K562 (cell line): ENCODE results near the gene NFATC2. TPM values are rescaled to one million over a fixed set of nuclear protein-coding genes. Genes with fewer than 3 reads are reported as not detected.

ENCODE experiments used
- SMAD4 ChIP-seq: fragments of 250-450 bp; sonication (Bioruptor Pico); conservative IDR thresholded peaks from 2 replicates; pipeline ENCODE4 v1.8.0; 2021; ENCODE audit warnings: inconsistent platforms, mild to moderate bottlenecking, moderate library complexity
- ZNF830 ChIP-seq: fragments of 250-450 bp; sonication (Bioruptor Pico); IDR thresholded peaks from 2 replicates; pipeline ENCODE4 v1.5.0; 2021; ENCODE audit warnings: mild to moderate bottlenecking
- polyA plus RNA-seq, 8 experiments: library from polyadenylated mRNA; depleted of rRNA in 4 of 8; stranded (reverse) in 5 of 8; unstranded in 3 of 8; fragments of >200 nt; fragmentation: Nextera tagmentation in 2 of 8; fragmentation: Illumina TruSeq in 1 of 8; extraction: Ambion mirVana in 2 of 8; extraction: Trizol in 1 of 8; gene quantifications; 2 replicates each; pipeline versions ENCODE4 v1.2.1 to v1.2.3, GENCODE V29; 2011 to 2014; ENCODE audit warnings: inconsistent platforms in 1 of 8, missing spikeins in 1 of 8
- total RNA-seq, 7 experiments: library from RNA; depleted of rRNA in 6 of 7; stranded (reverse); fragments of >200 nt in 6 of 7; fragmentation: Illumina TruSeq in 2 of 7; extraction: Trizol in 2 of 7; gene quantifications; 2 replicates each; pipeline versions ENCODE4 v1.2.1 to v1.2.3, GENCODE V29; 2011 to 2021; ENCODE audit warnings: low replicate concordance in 1 of 7
- TF ChIP-seq, protein P1 (sequence below): fragments of 250-450 bp; sonication (Bioruptor Pico); IDR thresholded peaks from 2 replicates; pipeline ENCODE4 v1.4.0; 2020
- TF ChIP-seq, protein P2 (sequence below): sonication (generic); formaldehyde crosslinking; IDR thresholded peaks from 2 replicates; pipeline ENCODE4 v1.8.0; 2023; ENCODE audit warnings: missing genetic modification reagents, mild to moderate bottlenecking, borderline replicate concordance
- TF ChIP-seq, protein P3 (sequence below): fragments of 250-450 bp; sonication (Bioruptor Pico); IDR thresholded peaks from 2 replicates; pipeline ENCODE4 v1.8.0; 2021; ENCODE audit warnings: mild to moderate bottlenecking, moderate library complexity

Gene NFATC2
- total and polyA plus RNA-seq, 9 of the 15 experiments (the other 6 are each of a cell fraction or from before 2014, with no cell fraction given) = 1.9 to 11.2 (median 3.0) TPM

DNA sequence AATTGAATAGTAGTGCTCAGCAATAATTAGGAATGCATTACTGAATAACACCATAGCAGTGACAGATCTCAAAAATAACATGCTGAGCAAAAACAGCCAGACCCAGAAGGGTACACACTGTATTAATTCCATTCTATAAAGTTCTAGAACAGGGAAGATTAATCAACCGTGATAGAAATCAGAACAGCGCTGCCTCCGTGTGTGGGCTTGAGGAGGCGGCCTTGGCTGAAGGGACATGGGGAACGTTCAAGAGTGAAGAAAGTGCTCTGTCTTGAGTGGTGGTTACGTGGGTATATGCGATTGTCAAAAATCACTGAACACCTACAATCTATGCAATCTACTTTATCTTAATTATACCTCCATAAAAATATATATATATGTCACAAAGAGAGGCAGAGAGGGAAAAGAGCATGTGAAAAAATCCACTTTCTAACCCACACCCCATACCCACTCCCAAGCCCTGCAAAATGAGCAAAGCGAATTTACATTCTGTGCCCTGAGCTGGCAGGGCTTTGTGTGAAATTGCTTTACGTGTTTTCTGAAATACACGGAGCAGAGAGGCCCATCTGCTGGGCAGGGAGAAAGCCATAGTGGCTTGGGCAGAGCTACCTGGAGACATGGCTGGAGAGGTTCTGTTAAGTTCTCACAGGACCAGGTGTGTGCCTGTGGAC lies 74.4 kb downstream of the NFATC2 start (continued):
- TF ChIP-seq, protein P1, sequence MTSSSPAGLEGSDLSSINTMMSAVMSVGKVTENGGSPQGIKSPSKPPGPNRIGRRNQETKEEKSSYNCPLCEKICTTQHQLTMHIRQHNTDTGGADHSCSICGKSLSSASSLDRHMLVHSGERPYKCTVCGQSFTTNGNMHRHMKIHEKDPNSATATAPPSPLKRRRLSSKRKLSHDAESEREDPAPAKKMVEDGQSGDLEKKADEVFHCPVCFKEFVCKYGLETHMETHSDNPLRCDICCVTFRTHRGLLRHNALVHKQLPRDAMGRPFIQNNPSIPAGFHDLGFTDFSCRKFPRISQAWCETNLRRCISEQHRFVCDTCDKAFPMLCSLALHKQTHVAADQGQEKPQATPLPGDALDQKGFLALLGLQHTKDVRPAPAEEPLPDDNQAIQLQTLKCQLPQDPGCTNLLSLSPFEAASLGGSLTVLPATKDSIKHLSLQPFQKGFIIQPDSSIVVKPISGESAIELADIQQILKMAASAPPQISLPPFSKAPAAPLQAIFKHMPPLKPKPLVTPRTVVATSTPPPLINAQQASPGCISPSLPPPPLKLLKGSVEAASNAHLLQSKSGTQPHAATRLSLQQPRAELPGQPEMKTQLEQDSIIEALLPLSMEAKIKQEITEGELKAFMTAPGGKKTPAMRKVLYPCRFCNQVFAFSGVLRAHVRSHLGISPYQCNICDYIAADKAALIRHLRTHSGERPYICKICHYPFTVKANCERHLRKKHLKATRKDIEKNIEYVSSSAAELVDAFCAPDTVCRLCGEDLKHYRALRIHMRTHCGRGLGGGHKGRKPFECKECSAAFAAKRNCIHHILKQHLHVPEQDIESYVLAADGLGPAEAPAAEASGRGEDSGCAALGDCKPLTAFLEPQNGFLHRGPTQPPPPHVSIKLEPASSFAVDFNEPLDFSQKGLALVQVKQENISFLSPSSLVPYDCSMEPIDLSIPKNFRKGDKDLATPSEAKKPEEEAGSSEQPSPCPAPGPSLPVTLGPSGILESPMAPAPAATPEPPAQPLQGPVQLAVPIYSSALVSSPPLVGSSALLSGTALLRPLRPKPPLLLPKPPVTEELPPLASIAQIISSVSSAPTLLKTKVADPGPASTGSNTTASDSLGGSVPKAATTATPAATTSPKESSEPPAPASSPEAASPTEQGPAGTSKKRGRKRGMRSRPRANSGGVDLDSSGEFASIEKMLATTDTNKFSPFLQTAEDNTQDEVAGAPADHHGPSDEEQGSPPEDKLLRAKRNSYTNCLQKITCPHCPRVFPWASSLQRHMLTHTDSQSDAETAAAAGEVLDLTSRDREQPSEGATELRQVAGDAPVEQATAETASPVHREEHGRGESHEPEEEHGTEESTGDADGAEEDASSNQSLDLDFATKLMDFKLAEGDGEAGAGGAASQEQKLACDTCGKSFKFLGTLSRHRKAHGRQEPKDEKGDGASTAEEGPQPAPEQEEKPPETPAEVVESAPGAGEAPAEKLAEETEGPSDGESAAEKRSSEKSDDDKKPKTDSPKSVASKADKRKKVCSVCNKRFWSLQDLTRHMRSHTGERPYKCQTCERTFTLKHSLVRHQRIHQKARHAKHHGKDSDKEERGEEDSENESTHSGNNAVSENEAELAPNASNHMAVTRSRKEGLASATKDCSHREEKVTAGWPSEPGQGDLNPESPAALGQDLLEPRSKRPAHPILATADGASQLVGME (CRISPR knock-in tag) = no peak
- TF ChIP-seq, protein P2, sequence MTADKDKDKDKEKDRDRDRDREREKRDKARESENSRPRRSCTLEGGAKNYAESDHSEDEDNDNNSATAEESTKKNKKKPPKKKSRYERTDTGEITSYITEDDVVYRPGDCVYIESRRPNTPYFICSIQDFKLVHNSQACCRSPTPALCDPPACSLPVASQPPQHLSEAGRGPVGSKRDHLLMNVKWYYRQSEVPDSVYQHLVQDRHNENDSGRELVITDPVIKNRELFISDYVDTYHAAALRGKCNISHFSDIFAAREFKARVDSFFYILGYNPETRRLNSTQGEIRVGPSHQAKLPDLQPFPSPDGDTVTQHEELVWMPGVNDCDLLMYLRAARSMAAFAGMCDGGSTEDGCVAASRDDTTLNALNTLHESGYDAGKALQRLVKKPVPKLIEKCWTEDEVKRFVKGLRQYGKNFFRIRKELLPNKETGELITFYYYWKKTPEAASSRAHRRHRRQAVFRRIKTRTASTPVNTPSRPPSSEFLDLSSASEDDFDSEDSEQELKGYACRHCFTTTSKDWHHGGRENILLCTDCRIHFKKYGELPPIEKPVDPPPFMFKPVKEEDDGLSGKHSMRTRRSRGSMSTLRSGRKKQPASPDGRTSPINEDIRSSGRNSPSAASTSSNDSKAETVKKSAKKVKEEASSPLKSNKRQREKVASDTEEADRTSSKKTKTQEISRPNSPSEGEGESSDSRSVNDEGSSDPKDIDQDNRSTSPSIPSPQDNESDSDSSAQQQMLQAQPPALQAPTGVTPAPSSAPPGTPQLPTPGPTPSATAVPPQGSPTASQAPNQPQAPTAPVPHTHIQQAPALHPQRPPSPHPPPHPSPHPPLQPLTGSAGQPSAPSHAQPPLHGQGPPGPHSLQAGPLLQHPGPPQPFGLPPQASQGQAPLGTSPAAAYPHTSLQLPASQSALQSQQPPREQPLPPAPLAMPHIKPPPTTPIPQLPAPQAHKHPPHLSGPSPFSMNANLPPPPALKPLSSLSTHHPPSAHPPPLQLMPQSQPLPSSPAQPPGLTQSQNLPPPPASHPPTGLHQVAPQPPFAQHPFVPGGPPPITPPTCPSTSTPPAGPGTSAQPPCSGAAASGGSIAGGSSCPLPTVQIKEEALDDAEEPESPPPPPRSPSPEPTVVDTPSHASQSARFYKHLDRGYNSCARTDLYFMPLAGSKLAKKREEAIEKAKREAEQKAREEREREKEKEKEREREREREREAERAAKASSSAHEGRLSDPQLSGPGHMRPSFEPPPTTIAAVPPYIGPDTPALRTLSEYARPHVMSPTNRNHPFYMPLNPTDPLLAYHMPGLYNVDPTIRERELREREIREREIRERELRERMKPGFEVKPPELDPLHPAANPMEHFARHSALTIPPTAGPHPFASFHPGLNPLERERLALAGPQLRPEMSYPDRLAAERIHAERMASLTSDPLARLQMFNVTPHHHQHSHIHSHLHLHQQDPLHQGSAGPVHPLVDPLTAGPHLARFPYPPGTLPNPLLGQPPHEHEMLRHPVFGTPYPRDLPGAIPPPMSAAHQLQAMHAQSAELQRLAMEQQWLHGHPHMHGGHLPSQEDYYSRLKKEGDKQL (CRISPR knock-in tag) = no peak
- TF ChIP-seq ZNF830 (CRISPR knock-in tag) (no peak), SMAD4 (CRISPR knock-in tag) (no peak)
- TF ChIP-seq, protein P3, sequence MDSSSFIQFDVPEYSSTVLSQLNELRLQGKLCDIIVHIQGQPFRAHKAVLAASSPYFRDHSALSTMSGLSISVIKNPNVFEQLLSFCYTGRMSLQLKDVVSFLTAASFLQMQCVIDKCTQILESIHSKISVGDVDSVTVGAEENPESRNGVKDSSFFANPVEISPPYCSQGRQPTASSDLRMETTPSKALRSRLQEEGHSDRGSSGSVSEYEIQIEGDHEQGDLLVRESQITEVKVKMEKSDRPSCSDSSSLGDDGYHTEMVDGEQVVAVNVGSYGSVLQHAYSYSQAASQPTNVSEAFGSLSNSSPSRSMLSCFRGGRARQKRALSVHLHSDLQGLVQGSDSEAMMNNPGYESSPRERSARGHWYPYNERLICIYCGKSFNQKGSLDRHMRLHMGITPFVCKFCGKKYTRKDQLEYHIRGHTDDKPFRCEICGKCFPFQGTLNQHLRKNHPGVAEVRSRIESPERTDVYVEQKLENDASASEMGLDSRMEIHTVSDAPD (CRISPR knock-in tag) = no peak
